ENCODE data around the gene VCX.
"Not testable (repeated sequence)": the region's sequence is repeated elsewhere in the genome, so short reads cannot be mapped to it uniquely, and the experiment has no call there.

Gene VCX

GRCh38 chrX:7842871-7843270 lies at the start of gene VCX:
TSS of gene VCX (plus strand) at chrX:7843171. CDS start at chrX:7843204, 33 bp downstream.
- not testable (repeated sequence) for H3K4me1 ChIP-seq (ENCODE audit: insufficient read depth, low read length); H3K36me3 ChIP-seq (ENCODE audit: insufficient read depth, low read length); H3K9ac ChIP-seq (ENCODE audit: low read depth, low read length); H3K9me3 ChIP-seq (ENCODE audit: control insufficient read depth, insufficient read depth, low read length)

DNA sequence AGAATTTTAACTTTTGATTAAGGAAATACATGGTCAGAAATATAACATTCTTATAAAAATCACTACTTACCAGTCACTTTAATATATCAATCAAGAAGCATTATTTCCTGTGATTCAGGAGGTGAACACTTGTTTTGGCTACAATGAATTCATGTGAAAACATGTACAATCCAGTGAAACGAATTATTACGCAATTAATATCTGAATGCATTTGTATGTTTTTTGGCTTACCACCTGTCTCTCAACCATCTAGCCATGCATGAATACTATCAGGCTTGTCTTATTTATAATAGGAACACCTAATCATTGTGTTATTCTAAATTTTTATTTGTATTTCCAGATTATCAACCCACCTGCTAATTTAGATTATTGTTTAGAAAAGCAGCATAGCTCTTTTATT lies 44.6 kb upstream of the VCX start:
- H3K36me3 ChIP-seq (ENCODE audit: insufficient read depth, low read length) = no peaks in the 10 kb centered on the region
- no peak overlapping the region for H3K9ac ChIP-seq (ENCODE audit: low read depth, low read length)
- H3K9me3 ChIP-seq (ENCODE audit: control insufficient read depth, insufficient read depth, low read length) = no peaks in the 10 kb centered on the region
- H3K4me1 ChIP-seq (ENCODE audit: insufficient read depth, low read length) = no peaks in the 10 kb centered on the region

DNA sequence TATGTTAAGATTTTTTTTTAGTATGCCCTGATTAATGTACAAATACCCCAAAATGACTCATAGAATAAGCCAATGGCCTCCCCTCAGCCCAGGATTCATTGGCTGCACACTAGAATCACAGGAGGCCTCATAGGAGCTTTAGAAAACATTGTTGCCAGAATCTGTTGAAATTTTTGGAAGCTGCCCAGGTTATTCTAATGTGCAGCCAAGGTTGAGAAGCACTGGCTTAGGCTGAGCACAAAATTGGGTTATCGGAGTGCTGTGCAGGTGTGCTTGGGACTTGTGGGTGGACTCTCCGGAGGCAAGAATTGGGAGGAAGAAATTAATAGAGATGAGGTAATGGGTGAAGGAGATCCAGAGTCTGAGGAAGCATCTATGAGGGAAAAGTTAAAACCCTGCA lies 41.3 kb upstream of the VCX start:
- H3K4me1 ChIP-seq (ENCODE audit: insufficient read depth, low read length) = no peaks in the 10 kb centered on the region
- no peak overlapping the region for H3K9ac ChIP-seq (ENCODE audit: low read depth, low read length)
- no peaks in the 10 kb centered on the region for H3K9me3 ChIP-seq (ENCODE audit: control insufficient read depth, insufficient read depth, low read length)
- no peaks in the 10 kb centered on the region for H3K36me3 ChIP-seq (ENCODE audit: insufficient read depth, low read length)

- no peaks in the 10 kb centered on the region for H3K9me3 ChIP-seq (ENCODE audit: control insufficient read depth, insufficient read depth, low read length)
These were observed 27.7 kb upstream of the VCX start for GRCh38 chrX:7815166-7815805.

GRCh38 chrX:7828594-7828993 lies 14.4 kb upstream of the VCX start:
- Histone ChIP-seq H3K9ac (ENCODE audit: low read depth, low read length) (no peak overlapping the region), H3K9me3 (ENCODE audit: control insufficient read depth, insufficient read depth, low read length) (no peaks in the 10 kb centered on the region), H3K36me3 (ENCODE audit: insufficient read depth, low read length) (no peaks in the 10 kb centered on the region), H3K4me1 (ENCODE audit: insufficient read depth, low read length) (no peaks in the 10 kb centered on the region)

More at GRCh38 chrX:7815166-7815805, 27.7 kb upstream of the VCX start:
- no peak overlapping the region for H3K9ac ChIP-seq (ENCODE audit: low read depth, low read length)
- no peaks in the 10 kb centered on the region for H3K4me1 ChIP-seq (ENCODE audit: insufficient read depth, low read length)
- H3K36me3 ChIP-seq (ENCODE audit: insufficient read depth, low read length) = no peaks in the 10 kb centered on the region

DNA sequence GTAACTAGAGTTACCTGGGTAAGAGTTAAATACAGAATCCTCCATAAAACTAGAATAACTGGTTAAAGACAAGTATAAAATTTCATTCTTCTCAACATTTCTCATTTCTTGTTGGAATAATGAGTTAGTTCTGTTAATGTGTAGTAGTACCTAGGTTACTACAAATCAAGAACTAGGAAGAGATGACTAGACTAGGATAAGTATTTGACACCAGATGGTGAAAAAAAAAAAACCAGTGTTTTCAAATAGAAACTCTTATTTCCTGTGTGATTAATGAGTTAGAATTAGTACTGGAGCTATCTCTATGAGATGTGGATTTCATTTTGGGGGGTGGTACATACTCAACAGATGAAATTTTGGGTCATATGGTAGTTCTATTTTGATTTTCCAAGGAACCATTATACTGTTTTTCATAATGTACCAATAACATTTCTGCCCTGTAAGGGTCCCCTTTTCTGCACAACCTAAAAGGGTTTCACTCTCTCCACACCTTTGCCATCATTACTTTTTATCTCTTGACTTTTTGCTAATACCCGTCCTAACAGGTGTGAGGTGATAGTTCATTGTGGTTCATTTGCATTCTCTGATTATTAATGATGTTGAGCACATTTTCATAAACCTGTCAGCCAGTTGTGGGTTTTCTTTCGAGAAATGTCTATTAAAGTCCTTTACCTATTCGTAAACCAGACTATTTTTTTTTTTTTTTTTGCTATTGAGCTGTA lies 1.7 kb upstream of the VCX start:
- no peaks in the 10 kb centered on the region for H3K4me1 ChIP-seq (ENCODE audit: insufficient read depth, low read length)
- no peaks in the 10 kb centered on the region for H3K36me3 ChIP-seq (ENCODE audit: insufficient read depth, low read length)
- no peaks in the 10 kb centered on the region for H3K9me3 ChIP-seq (ENCODE audit: control insufficient read depth, insufficient read depth, low read length)
- H3K9ac ChIP-seq (ENCODE audit: low read depth, low read length) = no peak overlapping the region

- Histone ChIP-seq H3K9me3 (ENCODE audit: control insufficient read depth, insufficient read depth, low read length) (no peaks in the 10 kb centered on the region), H3K36me3 (ENCODE audit: insufficient read depth, low read length) (no peaks in the 10 kb centered on the region), H3K9ac (ENCODE audit: low read depth, low read length) (no peak overlapping the region), H3K4me1 (ENCODE audit: insufficient read depth, low read length) (no peaks in the 10 kb centered on the region)
These were observed 9.2 kb downstream of the VCX start for GRCh38 chrX:7852166-7852565.

DNA sequence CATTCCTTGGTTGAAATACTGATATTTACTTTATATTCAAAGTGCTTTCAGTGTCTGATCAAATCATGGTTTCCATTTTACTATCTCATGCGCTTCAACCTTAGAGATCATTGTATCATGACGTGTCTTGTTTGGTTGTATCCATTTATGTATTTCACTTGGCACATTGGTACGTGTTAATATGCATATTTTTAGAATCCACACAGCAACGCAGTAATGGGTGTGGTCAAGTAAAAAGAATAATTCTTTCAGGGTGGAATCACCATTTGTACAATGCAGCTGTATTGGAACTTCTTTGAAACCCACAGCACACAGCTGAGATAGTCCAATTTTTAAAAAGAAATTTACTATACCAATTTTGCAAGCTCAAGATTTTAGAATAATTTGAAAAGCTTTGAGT lies 29.1 kb downstream of the VCX start:
- H3K9ac ChIP-seq (ENCODE audit: low read depth, low read length) = no peak overlapping the region
- H3K4me1 ChIP-seq (ENCODE audit: insufficient read depth, low read length) = no peaks in the 10 kb centered on the region
- H3K36me3 ChIP-seq (ENCODE audit: insufficient read depth, low read length) = no peaks in the 10 kb centered on the region
- H3K9me3 ChIP-seq (ENCODE audit: control insufficient read depth, insufficient read depth, low read length) = no peaks in the 10 kb centered on the region

- no peaks in the 10 kb centered on the region for H3K4me1 ChIP-seq (ENCODE audit: insufficient read depth, low read length)
- no peak overlapping the region for H3K9ac ChIP-seq (ENCODE audit: low read depth, low read length)
- no peaks in the 10 kb centered on the region for H3K36me3 ChIP-seq (ENCODE audit: insufficient read depth, low read length)
- H3K9me3 ChIP-seq (ENCODE audit: control insufficient read depth, insufficient read depth, low read length) = no peaks in the 10 kb centered on the region
These were observed 34.0 kb downstream of the VCX start for GRCh38 chrX:7876957-7877356.

DNA sequence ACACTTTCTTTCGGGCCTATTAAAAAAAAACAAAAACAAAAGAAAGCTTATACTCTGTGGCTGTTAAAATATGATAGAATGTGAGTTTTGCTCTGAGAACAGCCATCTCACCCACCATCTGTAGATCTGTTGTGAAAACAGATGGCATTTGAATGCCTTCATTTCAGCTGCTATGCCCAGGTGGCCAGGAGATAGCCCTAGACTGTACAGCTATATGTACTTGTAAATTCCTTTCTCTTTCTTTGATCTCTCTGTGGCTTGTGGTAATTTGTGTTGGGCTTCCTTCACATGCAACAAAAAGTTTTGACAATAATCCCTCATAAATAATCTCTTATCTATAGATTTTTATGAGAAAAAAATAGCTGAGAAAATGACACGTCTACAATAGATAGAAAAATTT lies 46.2 kb downstream of the VCX start:
- no peak overlapping the region for H3K9ac ChIP-seq (ENCODE audit: low read depth, low read length)
- no peaks in the 10 kb centered on the region for H3K36me3 ChIP-seq (ENCODE audit: insufficient read depth, low read length)
- no peaks in the 10 kb centered on the region for H3K4me1 ChIP-seq (ENCODE audit: insufficient read depth, low read length)
- no peaks in the 10 kb centered on the region for H3K9me3 ChIP-seq (ENCODE audit: control insufficient read depth, insufficient read depth, low read length)

GRCh38 chrX:7889680-7890079 lies 46.7 kb downstream of the VCX start:
- H3K36me3 ChIP-seq (ENCODE audit: insufficient read depth, low read length) = no peaks in the 10 kb centered on the region
- no peaks in the 10 kb centered on the region for H3K9me3 ChIP-seq (ENCODE audit: control insufficient read depth, insufficient read depth, low read length)
- H3K9ac ChIP-seq (ENCODE audit: low read depth, low read length) = no peak overlapping the region
- no peaks in the 10 kb centered on the region for H3K4me1 ChIP-seq (ENCODE audit: insufficient read depth, low read length)

GRCh38 chrX:7891928-7892327 lies 49.0 kb downstream of the VCX start:
- H3K9ac ChIP-seq (ENCODE audit: low read depth, low read length) = no peak overlapping the region
- no peaks in the 10 kb centered on the region for H3K36me3 ChIP-seq (ENCODE audit: insufficient read depth, low read length)
- H3K4me1 ChIP-seq (ENCODE audit: insufficient read depth, low read length) = no peaks in the 10 kb centered on the region
- H3K9me3 ChIP-seq (ENCODE audit: control insufficient read depth, insufficient read depth, low read length) = no peaks in the 10 kb centered on the region

All from ES-I3 (cell line).